ENCODE measurements around the gene SLC7A14. TPM values are rescaled to one million over a fixed set of nuclear protein-coding genes. Genes with fewer than 3 reads are reported as not detected.

SLC7A14 gene
- total and polyA plus RNA-seq, 2 of the 4 experiments (the other 2 are of a cell fraction), result 2.7 to 6.8 TPM

DNA sequence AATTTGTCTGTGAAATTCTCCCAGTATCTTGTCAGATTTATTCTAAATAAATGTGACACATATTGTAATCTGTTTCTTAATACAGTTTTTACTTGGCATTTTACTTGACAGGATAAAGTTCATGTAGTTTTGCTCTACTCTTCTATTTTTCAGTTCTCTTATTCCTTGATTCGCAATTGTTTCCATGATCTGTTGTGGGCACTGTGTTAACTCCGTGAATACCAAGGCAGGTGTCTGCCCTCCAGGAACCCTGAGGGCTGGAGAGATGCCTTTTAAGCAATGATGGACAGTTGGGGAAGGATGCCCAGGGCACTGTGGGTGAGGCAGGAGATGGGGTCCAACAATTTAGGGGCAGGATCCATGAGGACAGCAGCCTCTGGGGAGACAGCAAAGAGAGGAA lies 164.1 kb downstream of the SLC7A14 start:
- H3K56ac ChIP-seq (ENCODE audit: extremely low read depth, insufficient read depth, low read length), result no peak overlapping the region
- H3K4me2 ChIP-seq (ENCODE audit: low read depth, low read length), result peak overlapping the region; percentile 49; the same call in 1 of the 2 replicates
- ChIA-PET CTCF (interaction anchor here (1.2 kb wide), 1 partner anchor 390 kb away, joined by 3 read pairs; no protein-coding TSS in a partner anchor), POLR2A (ENCODE audit: unreplicated experiment) (no interaction called here)
- H3K4me1 ChIP-seq (ENCODE audit: control insufficient read depth, insufficient read depth, low read length), result peaks cover 7% of the 10 kb centered on the region
- DNase-seq (no peak), ATAC-seq (ENCODE audit: low read depth) (no peak)
- no peak overlapping the region for H2BK15ac ChIP-seq (ENCODE audit: low read depth, low read length)
- H3K14ac ChIP-seq (replicated peaks; ENCODE audit: low read depth, low read length), result peak overlapping the region; percentile 29
- dilution Hi-C loops (cut with HindIII; ENCODE audit: low sequenced_read_pairs, unreplicated experiment) (no loop called here), intact Hi-C loops (cut with micrococcal nuclease) (no loop called here), in situ Hi-C loops (cut with MboI; ENCODE audit: low sequenced_read_pairs) (loop anchor here (10.0 kb wide), 1 partner anchor 273 kb away; no protein-coding TSS in a partner anchor)
- peak overlapping the region; percentile 54 for H3K4ac ChIP-seq (ENCODE audit: low read depth, low read length)
- H3K9me1 ChIP-seq (ENCODE audit: insufficient read depth, low read length), result peaks cover 13% of the 10 kb centered on the region
- H2AK9ac ChIP-seq (replicated peaks; ENCODE audit: low read depth, low read length, poor library complexity), result peak overlapping the region; percentile 7
- H3K27ac ChIP-seq (ENCODE audit: insufficient read depth, low read length), result peak overlapping the region; percentile 3; the same call in 1 of the 2 replicates
- H2BK5ac ChIP-seq (ENCODE audit: low read depth, low read length, poor library complexity, severe bottlenecking), result no peak overlapping the region
- H4K5ac ChIP-seq (ENCODE audit: low read depth, low read length), result no peak overlapping the region
- peaks cover 21 to 69% of the 10 kb centered on the region in 2 experiments for H3K79me1 ChIP-seq (ENCODE audit: low read depth in 1 of 2, low read length in 2 of 2)
- H3K9ac ChIP-seq (ENCODE audit: low read depth, low read length), result peak overlapping the region; percentile 18; the same call in 1 of the 2 replicates
- no peak overlapping the region for H2AFZ ChIP-seq (replicated peaks; ENCODE audit: low read length, poor library complexity)
- no peaks in the 10 kb centered on the region for H3K9me3 ChIP-seq (ENCODE audit: control insufficient read depth, insufficient read depth, low read length)
- no peak overlapping the region for H2BK20ac ChIP-seq (ENCODE audit: low read depth, low read length)
- H3K4me3 ChIP-seq (ENCODE audit: insufficient read depth, low read depth, low read length), result no peak overlapping the region; the same call in 1 of the 2 replicates
- H3K23ac ChIP-seq (ENCODE audit: low read depth, low read length), result peak overlapping the region; percentile 26; the same call in 1 of the 2 replicates
- H2AK5ac ChIP-seq (ENCODE audit: low read depth, low read length), result no peak overlapping the region
- H4K91ac ChIP-seq (ENCODE audit: insufficient read depth, low read depth, low read length), result no peak overlapping the region
- TF ChIP-seq, protein P1, sequence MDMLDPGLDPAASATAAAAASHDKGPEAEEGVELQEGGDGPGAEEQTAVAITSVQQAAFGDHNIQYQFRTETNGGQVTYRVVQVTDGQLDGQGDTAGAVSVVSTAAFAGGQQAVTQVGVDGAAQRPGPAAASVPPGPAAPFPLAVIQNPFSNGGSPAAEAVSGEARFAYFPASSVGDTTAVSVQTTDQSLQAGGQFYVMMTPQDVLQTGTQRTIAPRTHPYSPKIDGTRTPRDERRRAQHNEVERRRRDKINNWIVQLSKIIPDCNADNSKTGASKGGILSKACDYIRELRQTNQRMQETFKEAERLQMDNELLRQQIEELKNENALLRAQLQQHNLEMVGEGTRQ (IDR thresholded peaks at IDR 0.05; ENCODE audit: low read depth, low read length), result no peak
- H4K20me1 ChIP-seq (ENCODE audit: insufficient read depth, low read length), result peaks cover 39% of the 10 kb centered on the region
- no peak overlapping the region; the same call in 1 of the 2 replicates for H3K18ac ChIP-seq (ENCODE audit: low read depth, low read length)
- WGBS, 2 experiments (ENCODE audit: extremely low coverage in 2 of 2, insufficient read length in 1 of 2), result no CpG with 5 or more reads among the region's 2 CpGs
- H4K8ac ChIP-seq (ENCODE audit: low read depth in 2 of 2, low read length in 2 of 2), result no peak overlapping the region; a peak in 1 of 4 replicates
- no peaks in the 10 kb centered on the region for H3K27me3 ChIP-seq (ENCODE audit: control insufficient read depth, insufficient read depth, low read length)
- H3K36me3 ChIP-seq (ENCODE audit: control insufficient read depth, insufficient read depth, low read length), result peaks cover 40% of the 10 kb centered on the region
- BruUV-seq (replicated peaks), result no TSS peak
- H2BK120ac ChIP-seq (ENCODE audit: low read depth, low read length), result no peak overlapping the region

All from IMR-90 (cell line).